ENCODE measurements around the gene ZNF668.

The ZNF668 gene

GRCh38 chr16:31038993-31039392 lies 35.0 kb downstream of the ZNF668 start:
- Mint-ChIP-seq H3K27ac (no peak overlapping the region), H3K9me3 (no peaks in the 10 kb centered on the region), H3K4me1 (peaks cover 5% of the 10 kb centered on the region), H3K4me3 (no peak overlapping the region), H3K27me3 (ENCODE audit: low read depth, poor library complexity) (no peaks in the 10 kb centered on the region), H3K36me3 (ENCODE audit: low read depth) (no peaks in the 10 kb centered on the region)
- DNase-seq = no peak
- TF ChIP-seq CTCF (IDR thresholded peaks at IDR 0.05) = no peak

- H3K27me3 Mint-ChIP-seq (ENCODE audit: low read depth, poor library complexity) = no peaks in the 10 kb centered on the region
- no peak for TF ChIP-seq CTCF (IDR thresholded peaks at IDR 0.05)
- H3K27ac Mint-ChIP-seq = no peak overlapping the region
- peaks cover 17% of the 10 kb centered on the region for H3K4me1 Mint-ChIP-seq
- no peak for DNase-seq
- H3K4me3 Mint-ChIP-seq = no peak overlapping the region
- H3K9me3 Mint-ChIP-seq = no peaks in the 10 kb centered on the region
- no peaks in the 10 kb centered on the region for H3K36me3 Mint-ChIP-seq (ENCODE audit: low read depth)
Observed at GRCh38 chr16:31036691-31037090, 37.3 kb downstream of the ZNF668 start.

- Mint-ChIP-seq H3K27me3 (ENCODE audit: low read depth, poor library complexity) (peaks cover 5% of the 10 kb centered on the region), H3K27ac (peak overlapping the region; percentile 45), H3K9me3 (no peaks in the 10 kb centered on the region), H3K4me3 (peak overlapping the region; percentile 93), H3K4me1 (peaks cover 19% of the 10 kb centered on the region), H3K36me3 (ENCODE audit: low read depth) (no peaks in the 10 kb centered on the region)
- no peak for TF ChIP-seq CTCF (IDR thresholded peaks at IDR 0.05)
- peak; percentile 92 for DNase-seq
Observed at GRCh38 chr16:31033709-31034492, 40.1 kb downstream of the ZNF668 start.

- TF ChIP-seq CTCF (IDR thresholded peaks at IDR 0.05) = no peak
- Mint-ChIP-seq H3K27me3 (ENCODE audit: low read depth, poor library complexity) (peaks cover 5% of the 10 kb centered on the region), H3K4me3 (peak within 1 kb of the TSS; percentile 93), H3K9me3 (no peaks in the 10 kb centered on the region), H3K4me1 (peaks cover 19% of the 10 kb centered on the region), H3K27ac (peak within 1 kb of the TSS; percentile 71), H3K36me3 (ENCODE audit: low read depth) (no peaks in the 10 kb centered on the region)
- DNase-seq = peak; percentile 98
Observed at GRCh38 chr16:31032736-31033708, 41.0 kb downstream of the ZNF668 start, which contains the start of gene STX4. TSS of gene STX4 (plus strand) at chr16:31033558. CDS start at chr16:31033806, 248 bp downstream.

GRCh38 chr16:31031276-31031675 lies 42.8 kb downstream of the ZNF668 start:
- no peak overlapping the region for H3K27ac Mint-ChIP-seq
- peaks cover 19% of the 10 kb centered on the region for H3K4me1 Mint-ChIP-seq
- no peaks in the 10 kb centered on the region for H3K36me3 Mint-ChIP-seq (ENCODE audit: low read depth)
- no peak for DNase-seq
- H3K9me3 Mint-ChIP-seq = no peaks in the 10 kb centered on the region
- no peak for TF ChIP-seq CTCF (IDR thresholded peaks at IDR 0.05)
- H3K4me3 Mint-ChIP-seq = no peak overlapping the region
- H3K27me3 Mint-ChIP-seq (ENCODE audit: low read depth, poor library complexity) = peaks cover 5% of the 10 kb centered on the region

Measured in nephron progenitor cell (in vitro differentiated cells).